K562 (cell line): ENCODE results near the gene UBE2D2. TPM values are rescaled to one million over a fixed set of nuclear protein-coding genes. Genes with fewer than 3 reads are reported as not detected.
"Not testable (repeated sequence)": the region's sequence is repeated elsewhere in the genome, so short reads cannot be mapped to it uniquely, and the experiment has no call there.

Source experiments
- ATAC-seq: fragments of 200-7000 bp; cut with Tn5 transposase; 3 replicates; pipeline ENCODE4 v1.9.1; 2020; ENCODE audit warnings: moderate library complexity
- BruUV-seq: library from RNA; stranded (reverse); fragments of 400-500 nt; replicated peaks from 2 replicates; lab custom pipeline; 2021; lab: Mats Ljungman, UMichigan
- CTCF ChIA-PET: fragments of 300-600 bp; formaldehyde crosslinking; extraction: SDS; loops from one replicate; lab custom pipeline; 2021; ENCODE audit warnings: low intra/inter-chr PET ratio; lab: Yijun Ruan, JAX
- POLR2A ChIA-PET: fragments of 300-600, 350-650 bp; sonication (Branson Sonifier 250); formaldehyde crosslinking; extraction: SDS; loops from one replicate; lab custom pipeline; 2021; ENCODE audit warnings: antibody characterized with exemption, inconsistent platforms; lab: Yijun Ruan, JAX
- DNase-seq, 4 experiments: peaks; one replicate each; pipeline versions ENCODE4 v3.0.0 to v3.0.0-alpha.2; 2011 to 2018; ENCODE audit warnings: low spot score in 3 of 4, mixed read lengths in 3 of 4; ENCODE audit errors: extremely low read depth in 1 of 4
- FAIRE-seq: peaks from 2 replicates; lab custom pipeline; 2011; peaks lifted over from hg19 to GRCh38; lab: Jason Lieb, UNC
- H2AFZ ChIP-seq: 2 replicates; pipeline ENCODE4 v1.6.0; 2011; ENCODE audit warnings: low read depth, low read length, control low read depth, inconsistent platforms
- H3K27ac ChIP-seq: fragments of 200-600 bp; 3 replicates; pipeline ENCODE4 v1.8.0; 2011; ENCODE audit warnings: low read depth, mild to moderate bottlenecking, control low read depth, inconsistent platforms, low read length, moderate library complexity, mixed read lengths; ENCODE audit errors: extremely low read depth
- H3K27me3 ChIP-seq, 2 experiments: fragments of 300-600 bp in 1 of 2; 2 replicates in 1 of 2; 3 replicates in 1 of 2; pipeline versions ENCODE4 v1.6.0 to v1.8.0; 2011; ENCODE audit warnings: inconsistent platforms in 2 of 2, low read length in 2 of 2, mild to moderate bottlenecking in 1 of 2, mixed read lengths in 1 of 2, moderate library complexity in 1 of 2; ENCODE audit not compliant: control insufficient read depth in 2 of 2, insufficient read depth in 2 of 2
- H3K36me3 ChIP-seq: fragments of 300-600 bp; 3 replicates; pipeline ENCODE4 v1.8.0; 2011; ENCODE audit warnings: mild to moderate bottlenecking, low read length, inconsistent platforms; ENCODE audit not compliant: control insufficient read depth, insufficient read depth
- H3K4me1 ChIP-seq, 2 experiments: fragments of 200-600 bp in 1 of 2; replicated peaks in 1 of 2; 2 replicates in 1 of 2; 3 replicates in 1 of 2; pipeline versions ENCODE4 v1.5.1 to v1.8.0; 2011; ENCODE audit warnings: inconsistent platforms in 2 of 2, low read length in 2 of 2, mild to moderate bottlenecking in 1 of 2, mixed read lengths in 1 of 2, moderate library complexity in 1 of 2; ENCODE audit not compliant: control insufficient read depth in 2 of 2, insufficient read depth in 2 of 2
- H3K4me2 ChIP-seq: 2 replicates; pipeline ENCODE4 v1.6.1; 2011; ENCODE audit warnings: low read length, control low read depth, inconsistent platforms, mixed read lengths; ENCODE audit not compliant: insufficient read depth
- H3K4me3 ChIP-seq: fragments of 200-600 bp; sonication (generic), shearing (Covaris generic); 2 replicates; pipeline ENCODE4 v1.5.1; 2016; ENCODE audit warnings: control low read depth, inconsistent platforms
- H3K79me2 ChIP-seq: fragments of 200-600 bp; 3 replicates; pipeline ENCODE4 v1.8.0; 2011; ENCODE audit warnings: low read length, inconsistent platforms; ENCODE audit not compliant: control insufficient read depth, insufficient read depth
- H3K9ac ChIP-seq, 2 experiments: 2 replicates each; pipeline versions ENCODE4 v1.6.0 to v1.6.1; 2011; ENCODE audit warnings: low read depth in 2 of 2, low read length in 2 of 2, control low read depth in 1 of 2, inconsistent platforms in 1 of 2, mild to moderate bottlenecking in 1 of 2, mixed read lengths in 1 of 2; ENCODE audit not compliant: insufficient read depth in 1 of 2
- H3K9me1 ChIP-seq: one replicate; pipeline ENCODE4 v1.6.0; 2011; ENCODE audit warnings: inconsistent platforms, mild to moderate bottlenecking, low read length, moderate library complexity; ENCODE audit not compliant: control insufficient read depth, insufficient read depth
- H3K9me3 ChIP-seq: replicated peaks from 2 replicates; pipeline ENCODE4 v1.5.1; 2011; ENCODE audit warnings: low read depth, low read length, inconsistent platforms; ENCODE audit not compliant: control insufficient read depth, insufficient read depth
- H4K20me1 ChIP-seq: replicated peaks from 2 replicates; pipeline ENCODE4 v1.6.1; 2011; ENCODE audit warnings: low read length, inconsistent platforms, mixed read lengths; ENCODE audit not compliant: control insufficient read depth, insufficient read depth
- ASH1L ChIP-seq: fragments of 450-650 bp; IDR thresholded peaks from 2 replicates; pipeline ENCODE4 v1.6.1; 2018; ENCODE audit warnings: borderline replicate concordance, mild to moderate bottlenecking, low read depth; ENCODE audit not compliant: partially characterized antibody
- C11orf30 ChIP-seq: fragments of 450-650 bp; IDR thresholded peaks from 2 replicates; pipeline ENCODE4 v1.6.1; 2016; ENCODE audit warnings: low read depth, mild to moderate bottlenecking
- CC2D1A ChIP-seq: fragments of 450-650 bp; IDR thresholded peaks from 2 replicates; pipeline ENCODE4 v1.6.1; 2017; ENCODE audit warnings: mild to moderate bottlenecking
- FOS ChIP-seq: IDR thresholded peaks from 3 replicates; pipeline ENCODE4 v1.6.1; 2011; ENCODE audit not compliant: insufficient read length; ENCODE audit errors: extremely low read depth
- MBD2 ChIP-seq: sonication (generic); IDR thresholded peaks from 2 replicates; pipeline ENCODE4 v1.6.1; 2016; ENCODE audit warnings: low read depth, borderline replicate concordance
- MTA3 ChIP-seq: fragments of 450-650 bp; formaldehyde crosslinking; IDR thresholded peaks from 2 replicates; pipeline ENCODE4 v1.6.1; 2017; ENCODE audit warnings: mild to moderate bottlenecking, borderline replicate concordance
- NFYB ChIP-seq: IDR thresholded peaks from 2 replicates; pipeline ENCODE4 v1.6.1; 2011; ENCODE audit warnings: mild to moderate bottlenecking, moderate library complexity; ENCODE audit not compliant: insufficient read length; ENCODE audit errors: extremely low read depth
- NRF1 ChIP-seq, 2 experiments: fragments of 450-650 bp; IDR thresholded peaks in 1 of 2; conservative IDR thresholded peaks in 1 of 2; 2 replicates each; pipeline ENCODE4 v1.6.1; 2014; ENCODE audit warnings: mild to moderate bottlenecking in 2 of 2
- PKNOX1 ChIP-seq: fragments of 450-650 bp; IDR thresholded peaks from 2 replicates; pipeline ENCODE4 v1.6.1; 2016
- RBM25 ChIP-seq: fragments of 200-400 bp; formaldehyde crosslinking; IDR thresholded peaks from 2 replicates; pipeline ENCODE4 v1.6.1; 2018; ENCODE audit warnings: low read length, low read depth, moderate library complexity; ENCODE audit not compliant: severe bottlenecking
- ZNF316 ChIP-seq: fragments of 450-650 bp; IDR thresholded peaks from 2 replicates; pipeline ENCODE4 v1.6.1; 2016
- WGBS: fragments of 100-300 bp; shearing (Covaris generic); methylation state at CpG from one replicate; pipeline ENCODE4 v1.1.6; 2016; ENCODE audit warnings: low coverage, mixed read lengths; ENCODE audit not compliant: insufficient coverage; ENCODE audit errors: missing lambda C conversion rate; 5-methylcytosine and 5-hydroxymethylcytosine counted together
- in situ Hi-C: fragments of 300-500 bp; cut with MboI; formaldehyde crosslinking; loops from 4 replicates; pipeline ENCODE4 v1.15.0; 2018; ENCODE audit warnings: inconsistent platforms, mixed read lengths
- intact Hi-C: fragments of 100-400 bp; cut with micrococcal nuclease; formaldehyde crosslinking; loops from 2 replicates; pipeline ENCODE4 v1.14.2; 2022
- polyA plus RNA-seq, 8 experiments: library from polyadenylated mRNA; depleted of rRNA in 4 of 8; stranded (reverse) in 5 of 8; unstranded in 3 of 8; fragments of >200 nt; fragmentation: Nextera tagmentation in 2 of 8; fragmentation: Illumina TruSeq in 1 of 8; extraction: Ambion mirVana in 2 of 8; extraction: Trizol in 1 of 8; gene quantifications; 2 replicates each; pipeline versions ENCODE4 v1.2.1 to v1.2.3, GENCODE V29; 2011 to 2014; ENCODE audit warnings: inconsistent platforms in 1 of 8, missing spikeins in 1 of 8
- total RNA-seq, 7 experiments: library from RNA; depleted of rRNA in 6 of 7; stranded (reverse); fragments of >200 nt in 6 of 7; fragmentation: Illumina TruSeq in 2 of 7; extraction: Trizol in 2 of 7; gene quantifications; 2 replicates each; pipeline versions ENCODE4 v1.2.1 to v1.2.3, GENCODE V29; 2011 to 2021; ENCODE audit warnings: low replicate concordance in 1 of 7

The UBE2D2 gene
- total and polyA plus RNA-seq, 9 of the 15 experiments (the other 6 are each of a cell fraction or from before 2014, with no cell fraction given): 53.6 to 198 (median 122) TPM

- H3K4me3 ChIP-seq, H3K9ac ChIP-seq, H3K9me3 ChIP-seq, H3K27me3 ChIP-seq, CTCF ChIA-PET, H4K20me1 ChIP-seq, H3K27ac ChIP-seq, in situ Hi-C loops, H3K4me1 ChIP-seq, H3K4me2 ChIP-seq, H3K36me3 ChIP-seq, intact Hi-C loops, BruUV-seq, H3K9me1 ChIP-seq, H3K79me2 ChIP-seq: not testable (repeated sequence)
- DNase-seq (peak in 2 of 4 experiments; percentile 40 to 43), ATAC-seq (peak; percentile 60), FAIRE-seq (peak; percentile 54)
- H2AFZ ChIP-seq: peak overlapping the region; percentile 5; the same call in 1 of the 2 replicates
- POLR2A ChIA-PET: interaction anchor here (0.6 to 1.4 kb wide), 5 partner anchors 9 to 901 kb away, joined by 3 to 8 read pairs (median 4); partner anchors contain the start of gene UBE2D2
- peak; percentile 56; the same call in 1 of the 2 replicates for TF ChIP-seq CC2D1A
- TF ChIP-seq RBM25: peak; percentile 28
- peak; percentile 64 for TF ChIP-seq ASH1L
- peak; percentile 83 for TF ChIP-seq NFYB
- 0 out of 2 replicates have a peak, but pooled peaks have one; percentile 20 for TF ChIP-seq PKNOX1
- TF ChIP-seq NRF1 (conservative IDR thresholded peaks at IDR 0.05 in 1 of 2, IDR thresholded peaks at IDR 0.05 in 1 of 2): peak in 1 of 2 experiments; percentile 39; a peak in 2 of 4 replicates
- TF ChIP-seq MTA3: 0 out of 2 replicates have a peak, but pooled peaks have one; percentile 63
- peak; percentile 66 for TF ChIP-seq ZNF316
- 0 out of 2 replicates have a peak, but pooled peaks have one; percentile 15 for TF ChIP-seq C11orf30
- TF ChIP-seq MBD2: peak; percentile 44; the same call in 1 of the 2 replicates
- TF ChIP-seq FOS: peak; percentile 43
- 40% methylated on average over 12 of the region's 12 CpGs for WGBS
Measured at GRCh38 chr5:139550051-139550872, 10.9 kb upstream of the UBE2D2 start.
